Superior temporal gyrus (tissue), 1 donor: Measurements from ENCODE around the gene MICAL2.

Source experiments
- DNase-seq: peaks from one replicate; pipeline ENCODE4 v3.0.0-alpha.2; 2016; ENCODE audit errors: extremely low spot score

The MICAL2 gene

GRCh38 chr11:12076840-12077534 is 33.4 kb upstream of the MICAL2 start:
- DNase-seq: no peak

GRCh38 chr11:12077535-12078280 is 32.7 kb upstream of the MICAL2 start:
- no peak for DNase-seq

DNA sequence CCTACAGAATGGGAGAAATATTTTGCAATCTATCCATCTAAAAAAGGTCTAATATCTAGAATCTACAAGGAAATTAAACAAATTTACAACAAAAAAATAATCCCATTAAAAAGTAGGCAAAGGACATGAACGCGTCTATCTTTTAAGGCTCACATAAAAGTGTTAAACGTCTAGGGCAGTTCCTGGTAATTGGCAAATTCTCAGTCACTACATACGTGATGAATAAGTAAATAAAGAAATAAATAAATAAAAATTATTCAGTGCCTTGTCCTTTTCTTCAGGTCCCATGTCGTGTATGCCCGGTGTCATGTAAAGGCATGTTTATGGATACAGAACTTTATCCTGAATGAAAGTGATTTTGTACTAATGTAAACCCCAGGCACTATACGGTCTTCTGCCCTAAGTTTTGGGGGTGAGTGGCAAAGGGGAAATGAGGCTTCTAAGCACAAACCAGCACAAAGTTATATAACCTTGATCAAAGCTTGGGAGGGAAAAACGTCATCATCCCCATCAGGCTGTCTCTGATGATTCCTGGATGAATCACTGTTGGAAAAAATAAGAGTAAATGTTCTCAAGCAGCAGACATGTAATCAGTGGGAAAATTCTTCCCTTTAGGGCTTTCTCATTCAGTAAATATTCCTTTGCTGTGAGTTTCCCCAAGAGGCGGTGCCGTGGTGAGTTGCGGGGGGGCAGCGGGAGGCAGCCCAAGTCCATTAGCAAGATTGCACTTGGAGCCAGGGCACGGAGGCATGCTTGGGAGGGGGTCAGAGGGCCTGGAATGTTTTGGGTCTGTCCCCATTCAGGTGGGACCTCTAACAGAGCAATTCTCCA is 30.4 kb upstream of the MICAL2 start:
- DNase-seq: peak; percentile 66

- DNase-seq: no peak
Observed at GRCh38 chr11:12083380-12083779, 27.0 kb upstream of the MICAL2 start.

DNA sequence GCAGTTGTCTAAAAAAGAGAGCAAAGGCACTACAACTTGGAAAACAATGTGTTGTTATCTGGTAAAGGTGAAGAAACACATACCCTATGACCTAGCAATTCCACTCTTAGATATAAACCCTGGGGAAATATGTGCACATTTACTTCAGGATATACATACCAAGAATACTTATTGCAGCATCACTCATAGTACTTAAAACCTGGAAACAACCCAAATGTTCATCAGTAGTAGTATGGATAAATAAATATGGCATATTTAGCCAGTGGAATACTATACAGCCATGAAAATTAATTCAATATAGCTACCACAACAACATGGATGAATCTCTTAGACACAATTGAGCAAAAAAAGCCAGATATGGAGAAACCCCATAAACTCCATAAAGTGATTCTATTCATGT is 26.1 kb upstream of the MICAL2 start:
- no peak for DNase-seq

- DNase-seq: peak; percentile 44
Observed at GRCh38 chr11:12085371-12086251, 24.8 kb upstream of the MICAL2 start.

GRCh38 chr11:12086271-12087074 is 23.9 kb upstream of the MICAL2 start:
- DNase-seq: peak; percentile 62

DNA sequence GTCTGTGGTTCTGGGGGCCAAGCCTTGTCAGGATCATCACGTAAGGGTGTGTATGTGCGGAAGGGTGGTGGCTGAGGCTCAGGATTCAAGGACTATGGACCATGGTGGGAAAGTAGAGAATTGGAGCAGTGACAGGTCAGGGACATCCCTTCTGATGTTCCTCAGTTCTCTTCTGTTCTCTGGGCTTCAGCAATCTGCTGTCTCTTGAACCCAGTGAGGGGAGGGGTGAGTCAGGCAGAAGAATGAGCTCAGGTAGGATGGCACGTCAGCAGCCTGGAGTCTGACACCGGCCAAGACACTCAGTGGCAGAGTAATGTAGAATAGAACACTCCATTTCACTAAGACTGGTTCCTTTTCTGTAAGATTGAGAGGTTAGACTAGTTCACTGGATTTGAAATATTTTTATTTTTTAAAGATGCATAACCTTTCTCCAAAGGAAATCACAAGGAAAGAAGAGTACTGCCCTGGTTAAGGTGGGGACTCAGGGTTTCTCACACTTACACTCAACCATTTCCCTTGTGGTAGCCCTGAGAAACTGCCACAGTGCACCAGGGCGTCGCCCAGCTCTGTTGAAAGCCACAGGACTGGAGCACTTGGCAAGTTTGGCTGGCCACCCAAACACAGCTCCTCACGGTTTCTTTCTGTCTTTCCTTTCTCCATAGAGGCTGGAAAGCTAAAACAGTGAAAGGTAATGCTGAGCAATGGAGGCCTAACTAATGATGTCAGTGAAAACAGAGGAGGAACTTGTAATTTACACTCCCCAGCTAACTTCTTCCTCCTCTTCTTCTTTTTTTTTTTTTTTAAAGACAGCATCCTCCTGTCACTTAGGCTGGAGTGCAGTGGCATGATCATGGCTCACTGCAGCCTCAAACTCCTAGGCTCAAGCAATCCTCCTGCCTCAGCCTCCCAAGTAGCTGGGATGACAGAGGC is 23.1 kb upstream of the MICAL2 start:
- DNase-seq: no peak

DNA sequence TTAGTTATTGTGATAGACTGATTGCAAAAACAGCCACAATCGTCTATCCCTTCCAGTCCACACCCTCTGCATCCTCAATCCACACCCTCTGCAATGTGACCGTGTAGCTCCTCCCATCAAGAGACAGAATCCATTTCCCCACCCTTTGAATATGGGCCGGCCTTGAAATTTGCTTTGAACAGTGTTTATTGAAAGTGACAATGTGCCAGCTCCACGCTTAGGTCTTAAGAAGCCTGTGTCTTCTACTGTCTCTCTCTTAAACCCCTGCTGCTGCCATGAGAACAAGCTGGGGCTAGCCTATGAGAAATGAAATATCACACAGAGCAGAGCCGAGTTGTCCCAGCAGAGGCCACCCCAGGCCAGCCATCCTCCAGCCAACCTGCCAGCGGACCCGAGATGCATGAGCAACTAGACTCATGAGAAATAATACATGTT is 22.3 kb upstream of the MICAL2 start:
- DNase-seq: peak; percentile 69

- no peak for DNase-seq
Observed at GRCh38 chr11:12088531-12088930, 21.9 kb upstream of the MICAL2 start.

GRCh38 chr11:12089041-12089440 is 21.3 kb upstream of the MICAL2 start:
- DNase-seq: no peak

- no peak for DNase-seq
Observed at GRCh38 chr11:12089473-12089872, 20.9 kb upstream of the MICAL2 start.

GRCh38 chr11:12090061-12090591 is 20.3 kb upstream of the MICAL2 start:
- DNase-seq: no peak

GRCh38 chr11:12090761-12091258 is 19.6 kb upstream of the MICAL2 start:
- no peak for DNase-seq

DNA sequence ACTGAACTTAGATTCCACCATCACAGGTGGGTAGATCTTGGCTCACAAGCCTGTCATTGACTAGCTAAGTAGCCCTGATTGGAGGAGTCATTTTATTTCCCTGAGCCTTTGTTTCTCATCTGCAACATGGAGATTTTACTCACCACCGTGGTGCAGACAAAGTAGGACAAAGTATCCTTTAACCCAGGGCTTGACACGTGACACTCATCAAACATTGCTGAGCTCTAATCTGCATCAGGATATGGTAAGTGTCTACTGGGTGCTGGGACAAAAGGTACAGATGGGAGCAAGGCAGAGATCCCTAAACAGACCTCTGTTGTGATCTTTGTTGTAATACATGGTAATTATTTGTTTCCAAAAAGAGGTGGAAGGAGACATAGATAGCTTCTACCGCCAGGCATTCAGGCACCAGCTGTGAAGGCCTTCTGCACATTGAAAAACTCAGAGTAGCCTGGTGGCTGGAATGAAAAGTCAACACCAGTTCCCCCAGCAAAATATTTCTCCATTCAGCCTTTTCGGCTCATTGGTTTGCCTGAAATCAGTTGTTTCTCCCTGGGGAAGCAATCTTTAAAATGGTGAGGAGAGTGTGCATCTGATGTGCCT is 18.3 kb upstream of the MICAL2 start:
- peak; percentile 48 for DNase-seq

DNA sequence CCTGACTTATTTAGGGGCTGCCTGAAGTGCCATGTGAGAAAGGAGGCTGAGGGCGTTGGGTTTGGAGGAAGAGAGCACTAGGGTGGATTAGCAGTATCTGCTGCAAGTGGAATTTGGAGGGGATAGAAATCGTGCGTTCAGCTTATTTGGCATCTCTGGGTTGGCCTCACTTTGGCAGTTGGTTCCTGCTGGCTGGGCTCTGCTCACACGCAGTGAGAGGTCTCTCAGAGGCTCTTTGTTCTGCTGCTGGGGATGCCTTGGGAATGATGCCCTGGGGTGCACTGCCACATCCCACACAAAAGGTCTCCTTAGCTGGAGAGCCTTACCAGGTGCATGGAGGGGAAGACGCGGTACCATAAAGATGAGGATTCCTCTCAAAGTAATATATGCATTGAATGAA is 17.7 kb upstream of the MICAL2 start:
- peak; percentile 67 for DNase-seq

DNA sequence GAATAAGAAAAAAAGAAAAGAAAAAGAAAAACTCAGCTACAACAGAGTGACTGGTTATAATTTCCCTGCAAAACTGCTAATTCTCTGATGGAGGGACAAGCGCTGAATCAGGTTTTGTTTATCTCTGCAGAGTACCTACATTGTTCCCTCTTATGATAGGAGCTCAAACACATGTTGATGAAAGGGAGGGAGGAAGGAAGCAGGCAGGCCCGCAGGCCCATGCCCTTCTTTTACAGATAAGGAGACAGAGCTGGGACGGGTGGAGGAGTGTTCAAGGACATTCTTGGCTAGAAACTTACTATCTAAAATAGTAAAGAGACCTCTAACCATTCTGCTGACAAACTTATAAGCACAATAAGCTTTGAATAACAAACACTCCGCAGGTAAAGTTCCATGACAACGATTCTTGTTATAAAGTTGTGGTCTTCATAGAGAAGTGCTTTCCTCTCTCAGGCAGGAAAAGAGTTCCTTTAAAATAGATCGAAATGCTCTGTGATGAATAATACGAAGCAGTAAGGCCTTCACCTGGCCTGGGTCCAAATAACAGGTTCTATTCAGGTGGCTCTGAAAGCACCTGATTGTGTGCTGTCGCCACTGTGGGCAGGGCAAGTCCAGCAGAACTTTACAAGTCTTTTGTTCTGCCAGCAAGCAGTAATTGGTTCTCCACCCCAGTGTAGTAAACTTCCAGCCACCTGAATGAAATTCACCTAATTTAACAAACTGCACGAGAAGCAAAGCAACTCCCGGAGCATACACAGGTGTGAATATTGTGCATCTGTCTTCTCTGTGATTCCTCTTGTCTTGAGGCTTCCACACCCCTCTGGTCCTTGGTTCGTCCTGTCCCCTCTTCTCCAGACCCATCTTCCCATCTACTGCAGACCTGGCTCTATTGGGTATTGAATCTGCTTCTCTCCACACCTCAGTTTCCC is 15.3 kb upstream of the MICAL2 start:
- DNase-seq: no peak
